Caco-2 (cell line): ENCODE results near the gene A2M. TPM values are rescaled to one million over a fixed set of nuclear protein-coding genes. Genes with fewer than 3 reads are reported as not detected.

Experiments
- BruUV-seq: library from RNA; stranded (reverse); fragments of 400-500 nt; replicated peaks from 2 replicates; lab custom pipeline; 2021; lab: Mats Ljungman, UMichigan
- CTCF ChIA-PET: fragments of 300-600 bp; sonication (Branson Sonifier 250); formaldehyde crosslinking; loops from one replicate; lab custom pipeline; 2022; ENCODE audit warnings: antibody characterized with exemption; lab: Charles Lee
- POLR2A ChIA-PET: fragments of 300-600 bp; sonication (Branson Sonifier 250); formaldehyde crosslinking; loops from one replicate; lab custom pipeline; 2022; ENCODE audit warnings: antibody characterized with exemption; lab: Charles Lee
- DNase-seq, 2 experiments: peaks; one replicate each; pipeline versions ENCODE4 v3.0.0 to v3.0.0-alpha.2; 2020 to 2022
- H3K27me3 ChIP-seq: replicated peaks from 2 replicates; pipeline ENCODE4 v1.6.0; 2011; ENCODE audit warnings: low read length; ENCODE audit not compliant: control insufficient read depth, insufficient read depth
- H3K36me3 ChIP-seq: 2 replicates; pipeline ENCODE4 v1.5.1; 2011; ENCODE audit warnings: low read length; ENCODE audit not compliant: control insufficient read depth, insufficient read depth
- H3K4me1 ChIP-seq: fragments of 250-450 bp; sonication (Bioruptor Pico); 2 replicates; pipeline ENCODE4 v1.5.1; 2020; ENCODE audit warnings: mild to moderate bottlenecking
- H3K4me3 ChIP-seq: 2 replicates; pipeline ENCODE4 v1.5.1; 2011; ENCODE audit warnings: low read depth, mild to moderate bottlenecking, control low read depth, low read length
- H3K9me3 ChIP-seq: fragments of 250-450 bp; sonication (Bioruptor Pico); 2 replicates; pipeline ENCODE4 v1.5.1; 2020; ENCODE audit warnings: mild to moderate bottlenecking, moderate library complexity
- H3K27ac Mint-ChIP-seq: one replicate; pipeline ENCODE4 v1.8.0; 2022; ENCODE audit warnings: mixed read lengths; ENCODE audit not compliant: unreplicated experiment
- H3K27me3 Mint-ChIP-seq: one replicate; pipeline ENCODE4 v1.8.0; 2022; ENCODE audit warnings: mixed read lengths; ENCODE audit not compliant: insufficient read depth, unreplicated experiment
- H3K36me3 Mint-ChIP-seq: one replicate; pipeline ENCODE4 v1.8.0; 2022; ENCODE audit warnings: mild to moderate bottlenecking, mixed read lengths; ENCODE audit not compliant: insufficient read depth, unreplicated experiment
- H3K4me1 Mint-ChIP-seq: one replicate; pipeline ENCODE4 v1.8.0; 2022; ENCODE audit warnings: low read depth, mixed read lengths; ENCODE audit not compliant: unreplicated experiment
- H3K4me3 Mint-ChIP-seq: one replicate; pipeline ENCODE4 v1.8.0; 2022; ENCODE audit warnings: mild to moderate bottlenecking, moderate library complexity, mixed read lengths; ENCODE audit not compliant: unreplicated experiment
- H3K9me3 Mint-ChIP-seq: one replicate; pipeline ENCODE4 v1.8.0; 2022; ENCODE audit warnings: mixed read lengths; ENCODE audit not compliant: unreplicated experiment
- CTCF ChIP-seq, 2 experiments: fragments of 200-600 bp in 1 of 2; IDR thresholded peaks; 1 replicate in 1 of 2; 2 replicates in 1 of 2; pipeline versions ENCODE4 v1.5.1 to v1.8.0; 2011 to 2022; ENCODE audit warnings: antibody characterized with exemption in 1 of 2, control low read depth in 1 of 2, inconsistent platforms in 1 of 2, low read depth in 1 of 2, low read length in 1 of 2, mild to moderate bottlenecking in 1 of 2, moderate library complexity in 1 of 2; ENCODE audit not compliant: insufficient read depth in 1 of 2, severe bottlenecking in 1 of 2, unreplicated experiment in 1 of 2
- intact Hi-C: fragments of 100-400 bp; cut with micrococcal nuclease; formaldehyde crosslinking; loops from one replicate; pipeline ENCODE4 v1.10.0; 2022; ENCODE audit not compliant: unreplicated experiment
- total RNA-seq: library from RNA; stranded (reverse); gene quantifications from 2 replicates; pipeline ENCODE4 v1.2.3, GENCODE V29; 2022

Gene A2M
- total RNA-seq, 1 experiment from 2014 or later: 1.00 TPM

DNA sequence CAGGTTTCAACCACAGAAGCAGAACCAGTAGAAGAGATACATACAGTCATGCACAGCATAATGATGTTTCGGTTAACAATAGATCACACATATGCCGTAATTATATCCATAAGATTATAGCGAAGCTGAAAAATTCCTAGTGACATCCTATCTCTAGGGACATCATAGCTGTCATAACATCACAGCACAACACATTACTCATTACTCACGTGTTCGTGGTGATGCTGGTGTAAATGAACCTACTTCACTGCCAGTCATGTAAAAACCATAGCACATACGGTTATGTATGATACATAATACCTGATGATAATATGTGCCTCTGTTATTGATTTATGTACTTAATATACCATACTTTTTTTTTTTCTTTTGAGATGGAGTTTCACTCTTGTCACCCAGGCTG, 81.6 kb downstream of the A2M start:
- ChIA-PET POLR2A (no interaction called here), CTCF (no interaction called here)
- no peak for TF ChIP-seq CTCF (IDR thresholded peaks at IDR 0.05; ENCODE audit: insufficient read depth in 1 of 2, low read depth in 1 of 2, low read length in 1 of 2, severe bottlenecking in 1 of 2, unreplicated experiment in 1 of 2)
- Histone ChIP-seq H3K9me3 (no peaks in the 10 kb centered on the region), H3K27me3 (no peaks in the 10 kb centered on the region), H3K4me1 (no peaks in the 10 kb centered on the region), H3K4me3 (no peak overlapping the region), H3K36me3 (no peaks in the 10 kb centered on the region)
- no peaks in the 10 kb centered on the region for H3K4me1 Mint-ChIP-seq
- peaks cover 7% of the 10 kb centered on the region for H3K9me3 Mint-ChIP-seq
- intact Hi-C loops: no loop called here
- H3K36me3 Mint-ChIP-seq: no peaks in the 10 kb centered on the region
- H3K4me3 Mint-ChIP-seq: no peak overlapping the region
- no peak for DNase-seq
- BruUV-seq: no TSS peak
- H3K27ac Mint-ChIP-seq: no peak overlapping the region
- peaks cover 6% of the 10 kb centered on the region for H3K27me3 Mint-ChIP-seq

- H3K4me1 Mint-ChIP-seq: no peaks in the 10 kb centered on the region
- CTCF ChIA-PET: no interaction called here
- peaks cover 7% of the 10 kb centered on the region for H3K9me3 Mint-ChIP-seq
- no peaks in the 10 kb centered on the region for H3K36me3 Mint-ChIP-seq
- Histone ChIP-seq H3K9me3 (no peaks in the 10 kb centered on the region), H3K4me1 (no peaks in the 10 kb centered on the region), H3K27me3 (no peaks in the 10 kb centered on the region), H3K4me3 (no peak overlapping the region), H3K36me3 (no peaks in the 10 kb centered on the region)
- H3K4me3 Mint-ChIP-seq: no peak overlapping the region
- peaks cover 5% of the 10 kb centered on the region for H3K27me3 Mint-ChIP-seq
- BruUV-seq: no TSS peak
- no peak overlapping the region for H3K27ac Mint-ChIP-seq
- intact Hi-C loops: no loop called here
- POLR2A ChIA-PET: no interaction called here
- no peak for TF ChIP-seq CTCF (IDR thresholded peaks at IDR 0.05; ENCODE audit: insufficient read depth in 1 of 2, low read depth in 1 of 2, low read length in 1 of 2, severe bottlenecking in 1 of 2, unreplicated experiment in 1 of 2)
- DNase-seq: no peak
Observed at GRCh38 chr12:9033265-9033887, 82.3 kb downstream of the A2M start.

GRCh38 chr12:9032202-9032964, 83.3 kb downstream of the A2M start:
- H3K4me1 Mint-ChIP-seq: no peaks in the 10 kb centered on the region
- no peaks in the 10 kb centered on the region for H3K36me3 Mint-ChIP-seq
- H3K27ac Mint-ChIP-seq: no peak overlapping the region
- Histone ChIP-seq H3K27me3 (no peaks in the 10 kb centered on the region), H3K9me3 (no peaks in the 10 kb centered on the region), H3K36me3 (no peaks in the 10 kb centered on the region), H3K4me3 (no peak overlapping the region), H3K4me1 (no peaks in the 10 kb centered on the region)
- intact Hi-C loops: no loop called here
- no peak for TF ChIP-seq CTCF (IDR thresholded peaks at IDR 0.05; ENCODE audit: insufficient read depth in 1 of 2, low read depth in 1 of 2, low read length in 1 of 2, severe bottlenecking in 1 of 2, unreplicated experiment in 1 of 2)
- peaks cover 7% of the 10 kb centered on the region for H3K9me3 Mint-ChIP-seq
- CTCF ChIA-PET: interaction anchor here (0.7 kb wide), 1 partner anchor 83 kb away, joined by 3 read pairs; the partner anchor contains the start of gene M6PR
- H3K4me3 Mint-ChIP-seq: no peak overlapping the region
- DNase-seq: no peak
- POLR2A ChIA-PET: no interaction called here
- BruUV-seq: no TSS peak
- peaks cover 3% of the 10 kb centered on the region for H3K27me3 Mint-ChIP-seq
